HG02610 (cell line): ENCODE results near the gene ADAMTS7.
A peak's percentile ranks its signal among the peaks of the same experiment; 100 is the strongest.
"Not testable (repeated sequence)": the region's sequence is repeated elsewhere in the genome, so short reads cannot be mapped to it uniquely, and the experiment has no call there.

Source experiments
- ATAC-seq: cut with Tn5 transposase; IDR thresholded peaks from one replicate; pipeline ENCODE4 v1.9.1; 2021; ENCODE audit warnings: mild to moderate bottlenecking, moderate library complexity; ENCODE audit not compliant: unreplicated experiment

The ADAMTS7 gene

GRCh38 chr15:78767331-78767951, 43.8 kb downstream of the ADAMTS7 start:
- ATAC-seq = no peak

- ATAC-seq = not testable (repeated sequence)
Observed at GRCh38 chr15:78766641-78767071, 44.6 kb downstream of the ADAMTS7 start.

GRCh38 chr15:78766041-78766440, 45.2 kb downstream of the ADAMTS7 start:
- ATAC-seq = no peak

- not testable (repeated sequence) for ATAC-seq
Observed at GRCh38 chr15:78765154-78765860, 46.0 kb downstream of the ADAMTS7 start.

GRCh38 chr15:78764340-78765153, 46.7 kb downstream of the ADAMTS7 start:
- ATAC-seq = not testable (repeated sequence)

- no peak for ATAC-seq
Observed at GRCh38 chr15:78763796-78764241, 47.4 kb downstream of the ADAMTS7 start.

GRCh38 chr15:78762985-78763795, 48.1 kb downstream of the ADAMTS7 start:
- ATAC-seq = no peak

GRCh38 chr15:78762386-78762961, 48.8 kb downstream of the ADAMTS7 start:
- not testable (repeated sequence) for ATAC-seq

- ATAC-seq = no peak
Observed at GRCh38 chr15:78761891-78762385, 49.3 kb downstream of the ADAMTS7 start.

- ATAC-seq = peak; percentile 32
Observed at GRCh38 chr15:78761475-78761874, 49.8 kb downstream of the ADAMTS7 start.

GRCh38 chr15:78761020-78761419, 50.2 kb downstream of the ADAMTS7 start:
- ATAC-seq = no peak

GRCh38 chr15:78760091-78760882, 51.0 kb downstream of the ADAMTS7 start:
- ATAC-seq = not testable (repeated sequence)

GRCh38 chr15:78759361-78759998, 51.8 kb downstream of the ADAMTS7 start:
- not testable (repeated sequence) for ATAC-seq

GRCh38 chr15:78758486-78759200, 52.6 kb downstream of the ADAMTS7 start:
- ATAC-seq = not testable (repeated sequence)

GRCh38 chr15:78758084-78758483, 53.2 kb downstream of the ADAMTS7 start:
- not testable (repeated sequence) for ATAC-seq

- no peak for ATAC-seq
Observed at GRCh38 chr15:78757636-78757905, 53.7 kb downstream of the ADAMTS7 start.

- ATAC-seq = peak; percentile 71
Observed at GRCh38 chr15:78756781-78757635, 54.3 kb downstream of the ADAMTS7 start.
